A549 (cell line): Measurements from ENCODE around the gene NECTIN1. TPM values are rescaled to one million over a fixed set of nuclear protein-coding genes. Genes with fewer than 3 reads are reported as not detected.

Source experiments
- ATAC-seq, 2 experiments: fragments of 200-7000 bp in 1 of 2; fragments of >200 bp in 1 of 2; cut with Nextera tagmentation in 1 of 2; cut with Tn5 transposase in 1 of 2; 3 replicates each; pipeline versions ENCODE4 v1.8.0 to v1.9.1; 2018 to 2020; ENCODE audit warnings: mild to moderate bottlenecking in 1 of 2, moderate library complexity in 1 of 2
- CTCF ChIA-PET: fragments of 300-600 bp; sonication (Branson Sonifier 250); formaldehyde crosslinking; extraction: SDS; loops from one replicate; lab custom pipeline; 2021; ENCODE audit warnings: antibody characterized with exemption, inconsistent platforms; lab: Yijun Ruan, JAX
- POLR2A ChIA-PET: fragments of 350-600 bp; formaldehyde crosslinking; extraction: SDS; loops from one replicate; lab custom pipeline; 2021; ENCODE audit warnings: antibody characterized with exemption, inconsistent platforms; lab: Yijun Ruan, JAX
- DNase-seq, 2 experiments: peaks; one replicate each; pipeline versions ENCODE4 v3.0.0 to v3.0.0-alpha.2; 2011 to 2016; ENCODE audit warnings: low read depth in 1 of 2, low spot score in 1 of 2
- FAIRE-seq: peaks from 2 replicates; lab custom pipeline; 2011; peaks lifted over from hg19 to GRCh38; lab: Jason Lieb, UNC
- H3K27ac ChIP-seq, 2 experiments: fragments of >200 bp; sonication (Bioruptor Twin); formaldehyde crosslinking; 3 replicates each; pipeline ENCODE4 v1.5.1; 2016 to 2017
- H3K4me1 ChIP-seq: fragments of >200 bp; sonication (Bioruptor Twin); formaldehyde crosslinking; 3 replicates; pipeline ENCODE4 v1.6.1; 2016
- H3K4me2 ChIP-seq: fragments of >200 bp; sonication (Bioruptor Twin); formaldehyde crosslinking; 3 replicates; pipeline ENCODE4 v1.6.1; 2016
- H3K4me3 ChIP-seq: fragments of >200 bp; sonication (Bioruptor Twin); formaldehyde crosslinking; 3 replicates; pipeline ENCODE4 v1.5.1; 2016
- H3K9me3 ChIP-seq: fragments of >200 bp; sonication (Bioruptor Twin); formaldehyde crosslinking; 3 replicates; pipeline ENCODE4 v1.6.1; 2016
- ATOH8 ChIP-seq: fragments of 250-450 bp; sonication (Bioruptor Pico); IDR thresholded peaks from 2 replicates; pipeline ENCODE4 v1.5.0; 2020; ENCODE audit warnings: low read depth, mild to moderate bottlenecking, moderate library complexity
- BCL3 ChIP-seq: fragments of >200 bp; sonication (Bioruptor Twin); formaldehyde crosslinking; IDR thresholded peaks from 3 replicates; pipeline ENCODE4 v1.6.1; 2016
- BHLHE40 ChIP-seq: IDR thresholded peaks from 2 replicates; pipeline ENCODE4 v1.6.1; 2012; ENCODE audit warnings: low read depth, low read length, inconsistent platforms
- CHD2 ChIP-seq: fragments of 150-350 bp; IDR thresholded peaks from 2 replicates; pipeline ENCODE4 v1.6.1; 2014; ENCODE audit warnings: low read length; ENCODE audit not compliant: partially characterized antibody
- CTCF ChIP-seq: fragments of >200 bp; sonication (Bioruptor Twin); formaldehyde crosslinking; IDR thresholded peaks from 3 replicates; pipeline ENCODE4 v1.5.1; 2016
- ELK1 ChIP-seq: fragments of 150-350 bp; IDR thresholded peaks from 2 replicates; pipeline ENCODE4 v1.6.1; 2014; ENCODE audit warnings: low read depth, mild to moderate bottlenecking, low read length
- EP300 ChIP-seq, 2 experiments: fragments of >200 bp; sonication (Bioruptor Twin); formaldehyde crosslinking; IDR thresholded peaks; 2 replicates in 1 of 2; 3 replicates in 1 of 2; pipeline ENCODE4 v1.6.1; 2016 to 2017
- HDAC2 ChIP-seq: fragments of 200-600 bp; sonication (generic); IDR thresholded peaks from 2 replicates; pipeline ENCODE4 v1.6.1; 2016
- HMGXB4 ChIP-seq: fragments of 250-450 bp; sonication (Bioruptor Pico); IDR thresholded peaks from 2 replicates; pipeline ENCODE4 v1.5.0; 2021; ENCODE audit warnings: mild to moderate bottlenecking, moderate library complexity, borderline replicate concordance
- JUN ChIP-seq, 2 experiments: fragments of >200 bp; sonication (Bioruptor Twin); formaldehyde crosslinking; IDR thresholded peaks; 2 replicates in 1 of 2; 3 replicates in 1 of 2; pipeline ENCODE4 v1.6.1; 2016 to 2017
- JUNB ChIP-seq: fragments of >200 bp; sonication (Bioruptor Twin); formaldehyde crosslinking; IDR thresholded peaks from 2 replicates; pipeline ENCODE4 v1.6.1; 2016
- KDM1A ChIP-seq: fragments of 200-600 bp; sonication (generic); IDR thresholded peaks from 2 replicates; pipeline ENCODE4 v1.6.1; 2016; ENCODE audit warnings: low read depth, mild to moderate bottlenecking
- KDM5A ChIP-seq: fragments of 200-600 bp; sonication (generic); IDR thresholded peaks from 2 replicates; pipeline ENCODE4 v1.6.1; 2016; ENCODE audit warnings: antibody characterized with exemption, mild to moderate bottlenecking
- MAFK ChIP-seq: fragments of 450-650 bp; IDR thresholded peaks from 2 replicates; pipeline ENCODE4 v1.6.1; 2014; ENCODE audit not compliant: partially characterized antibody
- MYC ChIP-seq: IDR thresholded peaks from 2 replicates; pipeline ENCODE4 v1.6.1; 2012; ENCODE audit warnings: mild to moderate bottlenecking, inconsistent platforms, low read length, improper control_type of control experiment, borderline replicate concordance
- NR3C1 ChIP-seq: fragments of >200 bp; sonication (Bioruptor Twin); formaldehyde crosslinking; IDR thresholded peaks from 3 replicates; pipeline ENCODE4 v1.6.1; 2017
- PBX3 ChIP-seq: IDR thresholded peaks from 2 replicates; pipeline ENCODE4 v1.6.1; 2012
- PHF8 ChIP-seq: fragments of 200-600 bp; sonication (generic); IDR thresholded peaks from 2 replicates; pipeline ENCODE4 v1.6.1; 2016; ENCODE audit warnings: low read depth, mild to moderate bottlenecking, antibody characterized with exemption, moderate library complexity, borderline replicate concordance
- POLR2A ChIP-seq: IDR thresholded peaks from 2 replicates; pipeline ENCODE4 v1.6.1; 2012; ENCODE audit warnings: mild to moderate bottlenecking, low read length
- POLR2AphosphoS2 ChIP-seq: conservative IDR thresholded peaks from 2 replicates; pipeline ENCODE4 v1.6.1; 2012; ENCODE audit warnings: low read length, improper control_type of control experiment, inconsistent platforms
- RAD21 ChIP-seq, 2 experiments: fragments of >200 bp in 1 of 2; sonication (Bioruptor Twin) in 1 of 2; formaldehyde crosslinking in 1 of 2; IDR thresholded peaks in 1 of 2; conservative IDR thresholded peaks in 1 of 2; 2 replicates in 1 of 2; 3 replicates in 1 of 2; pipeline ENCODE4 v1.6.1; 2012 to 2018; ENCODE audit warnings: inconsistent platforms in 1 of 2
- TFCP2L1 ChIP-seq: fragments of 250-450 bp; sonication (Bioruptor Pico); IDR thresholded peaks from 2 replicates; pipeline ENCODE4 v1.5.0; 2021; ENCODE audit warnings: mild to moderate bottlenecking
- TP53 ChIP-seq: fragments of 250-450 bp; sonication (Bioruptor Pico); IDR thresholded peaks from 2 replicates; pipeline ENCODE4 v1.5.0; 2021; ENCODE audit warnings: mild to moderate bottlenecking, moderate library complexity
- USF2 ChIP-seq: fragments of 450-650 bp; IDR thresholded peaks from 2 replicates; pipeline ENCODE4 v1.6.1; 2014; ENCODE audit warnings: antibody characterized with exemption
- ZC3H11A ChIP-seq: fragments of 450-650 bp; IDR thresholded peaks from 2 replicates; pipeline ENCODE4 v1.6.1; 2014; ENCODE audit warnings: antibody characterized with exemption, mild to moderate bottlenecking
- WGBS: methylation state at CpG from one replicate; pipeline ENCODE4 v1.1.6; 2017; ENCODE audit errors: missing lambda C conversion rate; 5-methylcytosine and 5-hydroxymethylcytosine counted together
- polyA plus RNA-seq, 4 experiments: library from polyadenylated mRNA; depleted of rRNA in 3 of 4; stranded (reverse); fragments of >200 nt; fragmentation: RNase III in 1 of 4; extraction: RNeasy Plus Mini Kit Qiagen cat#74134 plus additional on column Dnase treatment in 1 of 4; gene quantifications; 2 replicates in 3 of 4; 3 replicates in 1 of 4; pipeline ENCODE4 v1.2.3, GENCODE V29; 2011 to 2017

Gene NECTIN1
- polyA plus RNA-seq, 2 of the 4 experiments (the other 2 are of a cell fraction): 2.2 to 5.5 TPM

GRCh38 chr11:119635041-119635740 is 93.8 kb downstream of the NECTIN1 start:
- WGBS: 46% methylated on average over 16 of the region's 21 CpGs
- no peak overlapping the region for H3K4me3 ChIP-seq
- ChIA-PET POLR2A (no interaction called here), CTCF (interaction anchor here (1.6 kb wide), 1 partner anchor 160 kb away, joined by 3 read pairs; no protein-coding TSS in a partner anchor)
- no peak for ATAC-seq
- no peak overlapping the region for H3K4me2 ChIP-seq
- TF ChIP-seq KDM5A (no peak), ZC3H11A (no peak), TP53 (CRISPR knock-in tag) (no peak), CTCF (no peak), JUNB (no peak), BHLHE40 (no peak), HDAC2 (no peak), USF2 (no peak), BCL3 (no peak), JUN (IDR thresholded peaks at IDR 0.05) (no peak), NR3C1 (no peak), POLR2A (no peak), HMGXB4 (CRISPR knock-in tag) (no peak), RAD21 (conservative IDR thresholded peaks at IDR 0.05 in 1 of 2, IDR thresholded peaks at IDR 0.05 in 1 of 2) (no peak), MYC (no peak), ATOH8 (no peak), PBX3 (no peak), POLR2AphosphoS2 (no peak), TFCP2L1 (no peak)
- TF ChIP-seq, all 56 proteins: peak for 0
- DNase-seq (no peak), FAIRE-seq (no peak)
- no peaks in the 10 kb centered on the region for H3K4me1 ChIP-seq
- no peak overlapping the region for H3K27ac ChIP-seq
- no peaks in the 10 kb centered on the region for H3K9me3 ChIP-seq

GRCh38 chr11:119634301-119634700 is 94.7 kb downstream of the NECTIN1 start:
- POLR2A ChIA-PET: no interaction called here
- H3K9me3 ChIP-seq: no peaks in the 10 kb centered on the region
- no peak overlapping the region for H3K4me3 ChIP-seq
- H3K27ac ChIP-seq: no peak overlapping the region
- WGBS: 69% methylated on average over 9 of the region's 15 CpGs
- no peak for DNase-seq
- no peak for ATAC-seq
- no peak for FAIRE-seq
- H3K4me2 ChIP-seq: no peak overlapping the region
- no peaks in the 10 kb centered on the region for H3K4me1 ChIP-seq
- CTCF ChIA-PET: interaction anchor here (1.6 kb wide), 1 partner anchor 159 kb away, joined by 3 read pairs; no protein-coding TSS in a partner anchor
- TF ChIP-seq TFCP2L1 (no peak), MAFK (no peak), CHD2 (no peak), JUN (IDR thresholded peaks at IDR 0.05) (no peak), KDM1A (no peak), EP300 (IDR thresholded peaks at IDR 0.05) (no peak), USF2 (no peak), PHF8 (no peak), HMGXB4 (CRISPR knock-in tag) (no peak), ELK1 (no peak)
